Measurements from ENCODE around the gene VCAN.

VCAN gene

DNA sequence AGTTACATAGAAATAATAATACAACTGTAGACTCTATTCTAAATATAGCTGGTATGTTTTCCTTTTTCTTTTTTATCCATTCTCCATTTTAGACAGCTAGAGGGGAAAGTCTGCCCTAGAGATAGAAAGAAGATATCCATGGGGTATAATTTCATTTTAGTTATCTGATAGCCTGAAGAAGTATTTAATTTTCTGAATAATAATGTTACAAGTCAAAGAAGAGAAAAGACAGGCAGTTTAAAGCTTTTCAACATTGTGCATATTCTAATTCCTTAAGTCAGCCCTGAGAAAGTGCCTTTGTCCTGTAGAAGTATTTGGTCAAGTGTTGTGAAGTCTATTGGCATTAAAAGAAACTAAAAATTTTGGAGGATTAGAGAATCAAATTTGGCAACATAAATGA lies 2.5 kb upstream of the VCAN start:
- no peak for DNase-seq (ENCODE audit: low read depth)

DNA sequence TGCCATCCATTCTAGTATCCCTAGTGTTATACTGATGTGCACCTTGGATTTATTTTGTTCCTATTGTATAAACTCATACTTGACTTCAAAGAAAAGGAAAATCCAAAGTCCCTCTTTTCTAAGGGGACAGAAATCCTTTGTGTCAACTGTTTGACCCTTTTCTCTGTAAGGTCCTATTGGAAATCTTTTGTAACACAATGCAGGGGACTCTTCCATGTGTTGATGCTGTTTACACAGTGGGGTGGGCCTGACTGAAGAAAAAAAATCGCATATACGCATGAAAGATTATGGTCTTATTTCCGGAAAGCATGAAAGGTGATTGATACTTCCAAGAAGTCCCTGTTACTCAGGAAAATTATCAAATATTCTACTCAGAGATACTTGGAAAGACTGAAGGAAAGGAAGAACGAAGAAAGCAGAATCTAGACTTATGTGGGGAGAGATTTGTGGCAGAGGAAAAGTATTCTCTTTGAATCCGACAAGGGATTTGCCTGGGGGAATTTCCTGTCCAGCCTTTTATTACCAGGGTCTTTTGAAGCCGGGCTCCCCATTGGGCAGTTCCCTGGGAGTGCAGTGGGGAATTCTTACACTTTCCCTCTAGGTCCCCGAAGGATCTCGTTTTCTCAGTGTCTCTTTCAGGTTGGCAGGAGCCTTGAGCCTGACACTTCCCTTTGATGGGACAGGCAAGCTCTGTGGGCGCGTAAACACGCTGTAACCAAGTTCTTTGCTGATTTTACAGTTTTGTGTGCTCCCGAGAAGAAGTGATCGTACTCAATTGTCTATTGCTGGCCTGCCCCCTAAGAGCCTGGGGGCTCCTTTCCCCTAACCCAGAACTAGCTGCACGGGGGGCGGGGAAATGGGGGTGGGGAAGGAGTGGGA lies 779 bp upstream of the VCAN start:
- no peak for DNase-seq (ENCODE audit: low read depth)

DNA sequence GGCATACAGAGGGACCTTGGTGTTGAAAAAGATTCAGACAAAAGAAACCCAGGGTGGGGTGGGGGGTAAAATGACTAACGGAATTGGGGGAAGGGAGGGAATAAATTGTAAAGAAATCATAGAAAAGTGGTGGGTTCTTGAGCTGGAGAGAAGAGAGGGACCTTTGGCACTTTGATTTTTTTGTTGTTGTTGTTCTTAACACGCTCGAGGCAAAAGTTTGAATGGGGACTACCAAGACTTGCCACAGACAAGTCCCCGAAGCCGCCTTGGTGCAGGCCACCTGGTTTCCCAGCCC lies 616 bp downstream of the VCAN start:
- no peak for DNase-seq (ENCODE audit: low read depth)

DNA sequence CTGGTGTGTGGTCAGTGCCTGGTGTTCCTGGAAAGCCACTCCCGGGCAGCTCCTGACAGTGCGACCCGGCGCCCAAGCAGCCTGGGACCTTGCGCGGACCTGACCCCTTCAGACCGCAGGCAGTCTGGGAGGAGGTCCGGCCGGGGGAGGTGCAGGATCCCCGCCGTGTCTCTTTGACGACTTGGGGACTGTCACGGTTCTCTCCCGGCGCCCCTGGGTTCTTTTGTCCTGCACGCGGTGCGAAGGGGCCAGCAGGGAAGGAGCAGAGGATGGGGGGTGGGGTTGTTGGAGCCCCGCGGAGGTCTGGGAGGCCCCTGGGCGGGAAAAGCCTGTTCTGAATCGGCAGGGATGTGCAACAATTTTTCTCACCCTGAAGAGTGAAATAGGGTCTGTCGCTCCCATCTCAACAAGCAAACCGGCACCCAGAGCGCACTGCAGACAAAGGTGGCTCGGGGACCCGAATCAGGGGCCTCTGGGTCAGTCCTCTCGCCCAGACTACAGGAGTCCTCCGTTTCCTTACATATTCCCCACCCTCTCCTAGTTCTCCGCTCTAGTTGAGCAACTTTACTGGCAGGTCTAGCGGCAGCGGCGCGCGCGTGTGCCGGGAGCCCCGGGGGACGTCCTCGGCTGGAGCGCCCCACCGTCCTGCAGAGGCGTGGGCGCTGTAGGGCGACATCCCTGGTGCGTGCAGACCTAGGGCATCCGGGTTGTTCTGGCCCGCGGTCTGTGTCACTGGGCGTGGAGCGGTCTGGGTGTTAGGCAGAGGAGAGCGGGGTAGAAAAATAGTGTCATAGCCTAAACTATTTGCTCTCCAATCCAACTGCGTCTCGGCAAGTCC lies 1.2 kb downstream of the VCAN start:
- DNase-seq (ENCODE audit: low read depth): no peak

DNA sequence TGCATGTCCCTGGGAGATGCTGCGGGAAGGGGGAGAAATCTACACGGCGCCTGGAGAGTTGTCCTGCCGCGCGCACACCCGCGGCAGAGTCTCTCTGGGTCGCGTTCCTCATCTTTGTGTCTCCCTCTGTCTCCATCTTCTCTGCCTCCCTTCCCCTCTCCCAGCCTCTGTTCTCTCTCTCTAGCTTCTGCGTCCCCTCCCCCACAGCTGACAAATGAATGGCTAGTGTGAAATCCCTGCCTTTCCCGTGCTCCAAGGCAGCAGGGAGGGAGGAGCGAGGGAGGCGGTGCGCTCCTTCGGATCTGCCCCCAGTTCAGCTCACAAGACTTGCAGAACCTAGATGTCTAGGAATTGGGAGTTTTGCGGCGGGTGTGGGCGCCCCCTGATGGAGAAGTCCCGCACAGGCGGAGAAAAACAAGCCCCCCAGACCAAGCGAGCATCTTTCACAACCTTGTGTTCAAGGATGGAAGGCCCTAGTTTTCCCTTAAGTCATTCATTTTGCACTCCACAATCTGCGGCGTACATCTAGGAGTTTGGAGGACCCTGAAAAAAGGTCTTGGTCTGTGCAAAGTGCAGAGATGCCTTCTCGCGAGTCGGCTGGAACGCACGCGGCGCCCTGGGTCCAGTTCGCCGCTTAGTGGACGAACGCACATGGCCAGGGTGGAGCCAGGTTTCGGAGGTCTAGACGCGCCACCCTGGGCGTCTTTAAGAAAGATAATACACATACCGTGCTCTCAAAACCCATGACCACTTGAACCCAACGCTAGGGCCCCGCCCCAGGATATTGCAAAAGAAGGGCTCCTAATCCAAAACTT lies 2.0 kb downstream of the VCAN start:
- no peak for DNase-seq (ENCODE audit: low read depth)

DNA sequence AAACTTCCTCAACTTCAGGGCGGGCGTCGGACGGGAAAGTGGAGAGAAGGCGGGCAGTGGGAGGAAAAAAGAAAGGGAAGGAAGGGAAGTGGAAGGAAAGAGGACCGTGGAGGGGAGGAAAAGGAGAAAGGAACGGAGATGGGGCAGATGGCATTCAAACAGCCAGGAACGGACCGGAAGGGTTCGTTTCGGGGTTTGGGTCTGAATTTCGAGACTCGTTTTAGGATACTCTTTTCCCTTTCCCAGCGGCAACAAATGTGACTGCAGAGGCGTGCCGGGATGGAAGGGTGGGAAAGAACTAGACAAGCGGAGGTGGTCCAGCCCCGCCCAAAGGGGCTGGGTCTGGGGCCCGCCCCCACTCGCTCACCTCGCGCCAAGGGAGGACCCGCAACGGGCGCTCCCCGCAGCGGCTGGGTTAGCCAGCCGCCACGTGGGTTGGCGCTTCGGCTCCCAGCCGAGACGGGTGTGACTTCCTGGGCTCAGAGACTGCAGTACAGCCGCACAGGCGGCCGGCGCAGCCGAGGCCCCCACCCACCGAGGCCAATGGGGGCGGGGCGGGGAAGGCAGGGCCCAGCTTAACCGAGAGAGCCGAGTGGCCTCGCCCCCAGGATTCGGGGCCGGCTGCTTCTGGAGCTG lies 2.7 kb downstream of the VCAN start:
- no peak for DNase-seq (ENCODE audit: low read depth)

DNA sequence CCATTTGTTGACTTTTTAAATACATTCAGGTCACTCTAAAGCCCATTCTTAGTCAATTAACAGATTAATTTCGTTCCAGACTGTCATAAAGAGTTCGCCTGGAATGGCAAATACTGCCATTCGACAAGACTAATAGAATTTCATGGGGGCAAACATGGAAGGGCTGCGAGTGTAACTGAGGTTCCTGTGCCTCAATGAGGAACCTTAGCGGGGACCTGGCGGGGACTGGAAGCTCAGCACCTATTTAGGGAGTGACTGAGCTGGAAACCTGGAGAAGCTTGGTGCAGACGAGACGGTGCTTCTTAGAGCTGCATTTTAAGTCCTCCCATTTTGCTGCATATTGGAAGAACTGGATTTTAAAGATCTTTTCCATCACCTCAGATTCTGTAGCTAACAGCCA lies 3.4 kb downstream of the VCAN start:
- DNase-seq (ENCODE audit: low read depth): no peak

DNA sequence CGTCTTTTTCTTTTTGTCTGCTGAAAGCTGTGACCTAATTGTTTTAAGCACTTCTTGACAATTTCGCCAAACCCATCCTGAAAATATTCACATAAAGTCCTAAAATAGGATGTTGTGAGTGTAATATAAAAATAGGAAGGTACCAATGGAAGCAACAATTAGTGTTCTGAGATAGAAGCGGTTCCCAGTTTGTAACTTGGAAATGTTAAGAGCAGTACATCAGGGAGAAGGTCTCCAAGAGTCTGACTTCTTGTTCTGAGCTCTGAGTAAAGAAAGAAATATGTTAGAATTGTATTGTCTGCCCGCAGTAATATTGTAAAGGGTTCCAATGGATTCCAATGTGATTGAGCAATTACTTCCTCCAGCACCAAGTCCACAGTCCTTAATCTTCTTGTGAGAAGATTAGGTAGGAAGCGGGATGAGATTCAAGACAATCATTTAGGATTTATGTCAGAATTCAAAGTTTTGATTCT lies 3.9 kb downstream of the VCAN start:
- DNase-seq (ENCODE audit: low read depth): no peak

DNA sequence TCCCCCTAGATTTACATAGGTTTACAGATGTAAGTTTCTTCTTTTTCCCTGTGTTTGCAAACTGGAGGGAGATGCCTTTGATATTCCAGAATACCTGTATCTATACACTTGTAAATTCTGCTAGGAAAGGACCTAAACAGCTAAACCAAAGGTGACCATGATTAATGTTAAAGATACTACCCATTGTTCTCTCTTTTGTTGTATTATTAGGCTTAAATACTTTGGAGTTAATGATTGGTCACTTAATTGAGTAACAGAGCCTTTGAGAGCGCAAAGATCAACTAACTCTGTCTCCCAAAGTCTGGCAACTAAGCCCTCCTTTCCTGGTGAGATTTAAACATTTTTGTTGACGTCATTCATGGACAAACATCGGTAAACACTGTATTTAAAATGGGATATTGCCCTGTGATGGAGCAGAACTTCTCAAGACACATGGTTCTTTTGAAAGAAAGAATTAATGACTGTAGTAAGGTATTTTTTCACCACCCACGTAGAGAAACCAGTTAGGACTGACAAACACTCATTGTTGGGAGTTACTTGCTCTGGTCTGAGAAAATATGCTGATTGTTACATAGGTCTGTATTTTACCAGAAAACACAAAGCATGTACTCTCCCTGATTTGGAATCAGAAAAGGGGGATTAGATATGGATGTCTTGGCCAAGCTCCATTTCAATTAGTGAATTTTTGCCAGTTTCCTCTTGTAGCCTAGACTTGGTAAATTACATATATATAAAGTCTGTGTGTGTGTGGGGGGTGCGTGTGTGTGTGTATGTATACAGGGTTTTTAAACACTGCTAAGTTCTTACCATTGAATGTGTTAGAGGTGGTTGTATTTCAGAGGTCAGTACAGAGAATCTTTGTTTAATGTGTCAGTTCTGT lies 4.6 kb downstream of the VCAN start:
- no peak for DNase-seq (ENCODE audit: low read depth)

DNA sequence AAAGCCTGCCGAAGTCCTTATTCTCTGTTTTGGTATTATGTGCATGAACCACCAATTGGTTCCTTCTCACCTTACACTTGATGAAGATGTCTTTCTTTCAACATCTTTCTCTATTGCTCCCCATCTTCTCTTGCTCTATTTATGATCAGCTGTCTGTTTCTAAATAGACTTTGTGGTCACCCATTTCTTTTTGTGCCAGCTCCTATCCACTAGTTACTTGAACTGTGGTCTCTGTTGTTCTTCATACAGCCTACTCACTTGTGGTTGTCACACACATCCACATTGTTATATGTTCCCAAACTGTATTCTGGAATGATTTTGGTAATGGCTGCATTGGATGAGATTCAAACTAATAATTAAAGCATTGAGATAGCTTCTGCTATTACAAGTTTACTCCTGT lies 11.4 kb downstream of the VCAN start:
- no peak for DNase-seq (ENCODE audit: low read depth)

DNA sequence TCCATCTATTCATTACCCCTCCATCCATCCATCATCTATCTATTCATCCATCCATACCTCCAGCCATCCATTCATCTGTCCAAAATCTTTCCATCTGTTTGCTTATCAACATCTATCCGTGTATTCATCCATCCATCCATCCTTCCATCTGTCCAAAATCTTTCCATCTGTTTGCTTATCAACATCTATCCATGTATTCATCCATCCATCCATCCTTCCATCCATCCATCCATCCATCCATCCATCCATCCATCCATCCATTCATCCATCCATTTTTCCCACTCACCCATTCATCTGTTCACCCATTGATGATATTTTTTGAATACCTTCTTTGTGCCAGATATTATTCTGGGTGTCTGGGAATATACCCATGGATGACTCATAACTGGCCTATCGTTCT lies 12.8 kb downstream of the VCAN start:
- no peak for DNase-seq (ENCODE audit: low read depth)

DNA sequence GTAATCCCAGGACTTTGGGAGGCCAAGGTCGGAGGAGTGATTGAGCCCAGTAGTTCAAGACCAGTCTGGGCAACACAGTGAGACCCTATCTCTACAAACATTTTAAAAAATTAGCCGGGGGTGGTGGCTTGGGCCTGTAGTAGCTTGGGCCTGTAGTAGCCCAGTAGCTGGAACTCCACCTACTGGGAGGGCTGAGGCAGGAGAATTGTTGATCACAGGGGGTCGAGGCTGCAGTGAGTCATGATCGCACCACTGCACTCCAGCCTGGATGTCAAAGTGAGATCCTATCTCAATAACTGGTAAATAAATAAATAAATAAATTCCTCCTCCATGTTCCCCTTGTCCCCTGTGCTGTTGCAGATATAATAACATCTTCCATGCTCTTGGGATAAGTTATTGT lies 14.3 kb downstream of the VCAN start:
- DNase-seq (ENCODE audit: low read depth): no peak

DNA sequence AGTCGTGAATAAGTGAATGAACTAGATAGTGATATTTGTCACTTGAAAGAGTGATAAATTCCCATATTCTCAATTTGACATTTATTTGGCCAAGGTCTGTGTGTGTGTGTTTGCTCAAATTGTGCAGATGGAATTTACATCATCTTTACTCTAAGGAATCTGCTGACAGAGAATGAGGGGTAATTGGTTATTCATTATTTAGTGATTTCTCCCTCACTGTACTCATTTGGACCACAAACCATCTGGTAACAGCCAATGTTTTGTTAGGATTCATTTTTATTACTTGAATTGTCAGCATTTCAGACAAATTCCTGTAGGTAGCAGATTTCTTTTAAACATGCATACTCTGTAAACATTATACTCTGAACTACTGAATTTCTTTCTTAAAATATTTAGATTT lies 15.6 kb downstream of the VCAN start:
- DNase-seq (ENCODE audit: low read depth): no peak

DNA sequence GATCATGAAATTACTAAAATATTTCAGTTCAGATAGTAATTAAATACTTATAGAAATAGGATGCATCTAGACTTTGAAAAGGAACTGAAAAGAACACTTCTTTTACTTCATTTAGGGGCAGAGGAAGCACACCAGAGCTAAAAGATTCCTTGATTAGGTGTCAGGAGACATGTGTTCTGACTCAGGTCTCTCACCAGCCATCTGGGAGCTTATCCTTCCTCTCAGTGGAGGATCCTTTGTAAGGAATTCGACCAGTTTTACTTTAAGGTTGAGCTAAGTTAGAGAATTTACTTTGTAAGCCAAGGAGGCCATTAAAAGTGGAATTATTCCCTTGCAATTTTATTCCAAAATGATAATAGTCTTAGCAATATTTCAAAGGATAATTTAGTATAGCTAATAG lies 16.7 kb downstream of the VCAN start:
- no peak for DNase-seq (ENCODE audit: low read depth)

DNA sequence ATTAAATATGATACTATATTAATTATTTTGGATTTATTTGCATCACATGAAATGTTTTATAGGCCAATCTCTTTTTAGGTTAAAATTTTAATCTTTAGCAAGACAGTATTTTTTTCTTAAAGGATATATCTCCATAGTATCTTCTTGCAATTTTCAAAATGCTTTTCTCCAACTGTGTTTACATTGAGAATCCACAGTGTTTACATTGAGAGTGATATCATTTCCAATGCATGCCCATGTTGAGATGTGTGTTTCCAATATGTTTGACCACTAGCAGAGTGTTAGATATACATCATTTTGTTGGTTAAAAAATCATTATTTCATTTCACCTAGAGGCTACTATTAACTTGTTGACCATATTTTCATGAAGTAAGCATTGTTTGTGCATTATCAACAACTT lies 17.3 kb downstream of the VCAN start:
- no peak for DNase-seq (ENCODE audit: low read depth)

DNA sequence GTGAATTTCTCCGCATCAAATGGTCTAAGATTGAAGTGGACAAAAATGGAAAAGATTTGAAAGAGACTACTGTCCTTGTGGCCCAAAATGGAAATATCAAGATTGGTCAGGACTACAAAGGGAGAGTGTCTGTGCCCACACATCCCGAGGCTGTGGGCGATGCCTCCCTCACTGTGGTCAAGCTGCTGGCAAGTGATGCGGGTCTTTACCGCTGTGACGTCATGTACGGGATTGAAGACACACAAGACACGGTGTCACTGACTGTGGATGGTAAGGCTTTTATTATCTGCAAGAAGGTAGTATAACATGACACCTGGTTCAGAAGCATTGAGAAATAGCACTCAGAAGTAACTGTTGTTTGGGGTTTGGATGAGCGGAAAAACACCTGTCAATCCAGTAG lies 18.7 kb downstream of the VCAN start:
- DNase-seq (ENCODE audit: low read depth): no peak

DNA sequence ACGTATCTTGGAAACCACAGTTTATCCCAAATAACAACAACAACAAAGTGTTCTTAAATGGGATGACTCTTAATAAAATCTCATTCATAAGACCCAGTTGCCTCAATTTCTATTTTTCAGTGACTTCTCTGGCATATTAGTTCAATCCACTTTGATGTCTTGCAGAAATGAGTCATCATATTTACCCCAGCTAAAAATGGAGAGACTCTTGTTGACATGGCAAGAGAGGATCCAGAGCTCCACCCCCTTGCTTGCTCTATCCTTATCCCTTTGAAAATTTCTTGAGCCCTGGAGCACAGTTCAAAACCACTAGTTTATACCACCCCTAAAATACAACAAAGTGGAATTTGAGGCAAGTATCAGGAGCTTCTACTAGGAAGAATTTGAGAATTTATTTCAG lies 20.8 kb downstream of the VCAN start:
- DNase-seq (ENCODE audit: low read depth): no peak

DNA sequence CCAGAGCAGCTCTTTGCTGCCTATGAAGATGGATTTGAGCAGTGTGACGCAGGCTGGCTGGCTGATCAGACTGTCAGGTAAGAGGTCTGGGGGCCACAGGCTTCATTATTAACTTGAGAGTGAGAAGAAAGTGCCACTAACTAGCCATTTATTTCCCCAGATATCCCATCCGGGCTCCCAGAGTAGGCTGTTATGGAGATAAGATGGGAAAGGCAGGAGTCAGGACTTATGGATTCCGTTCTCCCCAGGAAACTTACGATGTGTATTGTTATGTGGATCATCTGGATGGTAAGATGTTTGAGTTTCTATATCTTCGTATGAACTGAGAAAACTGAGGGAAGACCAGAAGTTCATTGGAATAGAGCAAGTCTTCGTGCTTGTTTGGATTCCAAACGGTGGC lies 22.1 kb downstream of the VCAN start:
- DNase-seq (ENCODE audit: low read depth): no peak

DNA sequence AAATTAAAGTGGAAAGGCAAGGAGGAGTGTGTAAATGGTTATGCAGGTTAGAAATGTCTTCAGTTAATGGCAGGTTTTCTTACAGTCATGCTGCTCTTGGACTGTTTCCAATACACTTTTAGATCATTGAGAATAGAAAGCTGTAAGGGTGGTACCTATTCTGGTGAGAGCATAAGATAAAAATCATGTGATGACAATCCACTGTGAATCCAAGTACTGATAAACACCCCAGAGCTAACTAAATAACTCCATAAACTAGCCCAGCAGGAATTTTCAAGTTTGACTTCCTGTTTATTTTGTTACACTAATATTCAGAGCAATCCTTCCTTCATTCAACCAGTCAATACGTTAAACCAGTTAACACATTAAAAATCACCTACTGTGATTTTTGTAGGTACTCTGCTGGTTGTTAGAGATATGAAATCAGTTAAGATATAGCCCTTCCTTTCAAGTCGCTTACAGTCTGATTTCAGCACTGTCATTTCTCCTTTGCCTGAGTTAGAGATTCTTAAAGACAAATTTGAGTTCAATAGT lies 22.6 kb downstream of the VCAN start:
- no peak for DNase-seq (ENCODE audit: low read depth)

DNA sequence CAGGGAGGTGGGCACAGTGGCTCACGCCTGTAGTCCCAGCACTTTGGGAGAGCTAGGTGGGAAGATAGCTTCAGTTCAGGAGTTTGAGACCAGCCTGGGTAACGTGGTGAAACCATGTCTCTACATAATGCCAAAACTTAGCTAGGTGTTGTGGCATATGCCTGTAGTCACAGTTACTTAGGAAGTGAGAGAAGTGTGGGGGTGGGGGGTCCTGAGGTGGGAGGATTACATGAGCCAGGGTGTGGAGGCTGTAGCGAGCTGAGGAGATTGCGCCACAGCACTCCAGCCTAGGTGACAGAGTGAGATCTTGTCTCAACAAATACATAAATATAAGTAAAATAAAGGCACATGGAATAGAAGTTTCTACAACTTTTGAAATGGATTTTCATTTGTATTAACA lies 23.1 kb downstream of the VCAN start:
- no peak for DNase-seq (ENCODE audit: low read depth)

DNA sequence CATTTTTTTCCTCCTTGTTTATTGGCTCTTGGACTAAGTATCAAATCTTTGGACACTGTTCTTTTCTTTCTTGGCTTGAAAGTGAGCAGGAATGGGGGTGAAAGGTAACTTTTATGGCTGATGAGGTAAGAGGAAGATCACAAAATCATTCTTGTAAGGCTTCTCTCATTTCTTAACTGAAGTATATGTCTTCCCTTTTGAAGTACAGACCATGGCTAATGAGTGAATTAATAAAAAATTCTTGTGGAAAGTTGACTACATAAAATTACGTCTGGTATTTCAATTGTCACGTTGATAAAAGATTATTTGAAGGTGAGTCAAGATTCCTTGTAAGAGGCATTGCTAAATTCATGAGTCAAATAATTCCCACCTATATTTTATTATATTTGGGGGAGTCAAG lies 25.1 kb downstream of the VCAN start:
- no peak for DNase-seq (ENCODE audit: low read depth)
